NCI-H2227 treated with DMSO at 0.1 percent for 48 hours (cell line): ENCODE results near the gene SLC44A5.
"Not testable (repeated sequence)": the region's sequence is repeated elsewhere in the genome, so short reads cannot be mapped to it uniquely, and the experiment has no call there.

Experiments used
- DNase-seq: peaks from one replicate; lab custom pipeline; 2025; lab: John Stamatoyannopoulos, UW

The SLC44A5 gene

GRCh38 chr1:75520862-75521475 is 89.9 kb downstream of the SLC44A5 start:
- no peak for DNase-seq

- no peak for DNase-seq
Measured at GRCh38 chr1:75519651-75520427, 91.1 kb downstream of the SLC44A5 start.

GRCh38 chr1:75518686-75519085 is 92.2 kb downstream of the SLC44A5 start:
- no peak for DNase-seq

- no peak for DNase-seq
Measured at GRCh38 chr1:75514270-75514669, 96.6 kb downstream of the SLC44A5 start.

- DNase-seq, result no peak
Measured at GRCh38 chr1:75506976-75507375, 103.9 kb downstream of the SLC44A5 start.

GRCh38 chr1:75503221-75503974 is 107.5 kb downstream of the SLC44A5 start:
- DNase-seq, result no peak

GRCh38 chr1:75502776-75503175 is 108.1 kb downstream of the SLC44A5 start:
- DNase-seq, result no peak

- DNase-seq, result no peak
Measured at GRCh38 chr1:75501577-75502295, 109.2 kb downstream of the SLC44A5 start.

GRCh38 chr1:75492011-75492410 is 118.9 kb downstream of the SLC44A5 start:
- DNase-seq, result no peak

- DNase-seq, result no peak
Measured at GRCh38 chr1:75487399-75487798, 123.5 kb downstream of the SLC44A5 start.

- DNase-seq, result no peak
Measured at GRCh38 chr1:75484789-75485188, 126.1 kb downstream of the SLC44A5 start.

- no peak for DNase-seq
Measured at GRCh38 chr1:75482951-75483350, 128.0 kb downstream of the SLC44A5 start.

GRCh38 chr1:75476486-75476885 is 134.4 kb downstream of the SLC44A5 start:
- not testable (repeated sequence) for DNase-seq

- DNase-seq, result no peak
Measured at GRCh38 chr1:75475696-75476095, 135.2 kb downstream of the SLC44A5 start.

GRCh38 chr1:75472971-75473603 is 137.8 kb downstream of the SLC44A5 start:
- no peak for DNase-seq

GRCh38 chr1:75472089-75472970 is 138.6 kb downstream of the SLC44A5 start:
- DNase-seq, result no peak

- peak; percentile 13 for DNase-seq
Measured at GRCh38 chr1:75471252-75471651, 139.7 kb downstream of the SLC44A5 start.

- no peak for DNase-seq
Measured at GRCh38 chr1:75470448-75470847, 140.5 kb downstream of the SLC44A5 start.

- DNase-seq, result no peak
Measured at GRCh38 chr1:75469586-75470173, 141.2 kb downstream of the SLC44A5 start.

- DNase-seq, result no peak
Measured at GRCh38 chr1:75461808-75462325, 149.0 kb downstream of the SLC44A5 start.
